AG04450 (cell line): ENCODE measurements around the gene SLC66A2. TPM values are rescaled to one million over a fixed set of nuclear protein-coding genes. Genes with fewer than 3 reads are reported as not detected.

Experiments
- CTCF ChIA-PET: fragments of 300-600, 350-600 bp; formaldehyde crosslinking; extraction: SDS; loops from one replicate; lab custom pipeline; 2022; ENCODE audit warnings: antibody characterized with exemption, inconsistent platforms; lab: Charles Lee
- POLR2A ChIA-PET: fragments of 350-600 bp; formaldehyde crosslinking; extraction: SDS; loops from one replicate; lab custom pipeline; 2021; ENCODE audit warnings: antibody characterized with exemption, inconsistent platforms; lab: Yijun Ruan, JAX
- DNase-seq: peaks from one replicate; pipeline ENCODE4 v3.0.0-alpha.2; 2011; ENCODE audit warnings: low read depth, low spot score
- H3K27ac ChIP-seq: one replicate; pipeline ENCODE4 v1.5.1; 2012; ENCODE audit warnings: low read depth, low read length, control low read depth
- H3K27me3 ChIP-seq: one replicate; pipeline ENCODE4 v1.6.0; 2012; ENCODE audit warnings: low read length; ENCODE audit not compliant: control insufficient read depth, insufficient read depth
- H3K4me3 ChIP-seq: 2 replicates; pipeline ENCODE4 v1.5.1; 2011; ENCODE audit warnings: mild to moderate bottlenecking, low read depth, low read length, control low read depth
- H3K9me3 ChIP-seq: 2 replicates; pipeline ENCODE4 v1.5.1; 2012; ENCODE audit warnings: low read length; ENCODE audit not compliant: control insufficient read depth, insufficient read depth
- CTCF ChIP-seq: IDR thresholded peaks from 2 replicates; pipeline ENCODE4 v1.5.1; 2011; ENCODE audit warnings: low read depth, low read length, control low read depth, inconsistent platforms
- polyA plus RNA-seq: library from polyadenylated mRNA; depleted of rRNA; stranded (reverse); fragments of >200 nt; gene quantifications from 2 replicates; pipeline ENCODE4 v1.2.3, GENCODE V29; 2011

The SLC66A2 gene
- polyA plus RNA-seq, 1 experiment, result 13.9 TPM

GRCh38 chr18:79888016-79888415, 63.4 kb downstream of the SLC66A2 start:
- Histone ChIP-seq H3K9me3 (peaks cover 66% of the 10 kb centered on the region), H3K27me3 (no peaks in the 10 kb centered on the region), H3K4me3 (no peak overlapping the region), H3K27ac (no peak overlapping the region)
- ChIA-PET CTCF (no interaction called here), POLR2A (no interaction called here)
- TF ChIP-seq CTCF, result no peak
- no peak for DNase-seq

GRCh38 chr18:79887181-79888000, 64.1 kb downstream of the SLC66A2 start:
- Histone ChIP-seq H3K9me3 (peaks cover 68% of the 10 kb centered on the region), H3K4me3 (no peak overlapping the region), H3K27me3 (no peaks in the 10 kb centered on the region), H3K27ac (no peak overlapping the region)
- ChIA-PET POLR2A (no interaction called here), CTCF (no interaction called here)
- DNase-seq, result no peak
- no peak for TF ChIP-seq CTCF

GRCh38 chr18:79884963-79885728, 66.3 kb downstream of the SLC66A2 start:
- CTCF ChIA-PET, result no interaction called here
- Histone ChIP-seq H3K4me3 (no peak overlapping the region), H3K27ac (no peak overlapping the region), H3K27me3 (no peaks in the 10 kb centered on the region), H3K9me3 (peaks cover 54% of the 10 kb centered on the region)
- no peak for TF ChIP-seq CTCF
- no peak for DNase-seq
- POLR2A ChIA-PET, result no interaction called here

GRCh38 chr18:79884294-79884962, 67.0 kb downstream of the SLC66A2 start:
- ChIA-PET POLR2A (no interaction called here), CTCF (no interaction called here)
- peaks cover 2% of the 10 kb centered on the region for H3K27me3 ChIP-seq
- no peak overlapping the region for H3K27ac ChIP-seq
- DNase-seq, result no peak
- peaks cover 51% of the 10 kb centered on the region for H3K9me3 ChIP-seq
- TF ChIP-seq CTCF, result no peak
- H3K4me3 ChIP-seq, result no peak overlapping the region
